ENCODE data around the gene ABCC3.

ABCC3 gene

DNA sequence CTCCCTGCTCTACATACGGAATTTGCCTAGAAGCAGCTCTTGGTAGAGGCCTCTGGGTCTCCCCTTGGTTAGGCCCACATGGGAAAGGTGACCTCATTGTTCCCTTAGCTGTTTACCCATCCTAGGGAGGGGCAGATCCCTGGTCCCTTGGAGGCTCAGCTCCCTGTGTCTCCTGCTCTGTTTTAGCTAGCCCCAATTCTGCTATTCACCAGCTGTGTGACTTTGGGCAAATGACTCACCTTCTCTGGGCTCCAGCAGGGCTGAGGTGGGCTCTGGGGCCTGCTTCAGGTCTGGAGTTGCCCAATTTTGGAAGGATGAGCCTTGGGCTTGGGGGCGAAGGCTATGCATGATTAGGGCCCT is 3.9 kb downstream of the ABCC3 start:
- Histone ChIP-seq H3K4me1 (ENCODE audit: control insufficient read depth, insufficient read depth, low read length) (peaks cover 4% of the 10 kb centered on the region; the same call in 1 of the 2 replicates), H3K27me3 (ENCODE audit: control insufficient read depth, insufficient read depth, low read length) (peaks cover 34% of the 10 kb centered on the region), H3K4me3 (ENCODE audit: low read depth, low read length) (no peak overlapping the region), H3K27ac (ENCODE audit: low read depth, low read length) (no peak overlapping the region), H3K9me3 (ENCODE audit: control insufficient read depth, insufficient read depth, low read length) (no peaks in the 10 kb centered on the region), H3K9ac (ENCODE audit: low read depth, low read length) (no peak overlapping the region), H3K36me3 (ENCODE audit: control insufficient read depth, insufficient read depth, low read length) (no peaks in the 10 kb centered on the region)

DNA sequence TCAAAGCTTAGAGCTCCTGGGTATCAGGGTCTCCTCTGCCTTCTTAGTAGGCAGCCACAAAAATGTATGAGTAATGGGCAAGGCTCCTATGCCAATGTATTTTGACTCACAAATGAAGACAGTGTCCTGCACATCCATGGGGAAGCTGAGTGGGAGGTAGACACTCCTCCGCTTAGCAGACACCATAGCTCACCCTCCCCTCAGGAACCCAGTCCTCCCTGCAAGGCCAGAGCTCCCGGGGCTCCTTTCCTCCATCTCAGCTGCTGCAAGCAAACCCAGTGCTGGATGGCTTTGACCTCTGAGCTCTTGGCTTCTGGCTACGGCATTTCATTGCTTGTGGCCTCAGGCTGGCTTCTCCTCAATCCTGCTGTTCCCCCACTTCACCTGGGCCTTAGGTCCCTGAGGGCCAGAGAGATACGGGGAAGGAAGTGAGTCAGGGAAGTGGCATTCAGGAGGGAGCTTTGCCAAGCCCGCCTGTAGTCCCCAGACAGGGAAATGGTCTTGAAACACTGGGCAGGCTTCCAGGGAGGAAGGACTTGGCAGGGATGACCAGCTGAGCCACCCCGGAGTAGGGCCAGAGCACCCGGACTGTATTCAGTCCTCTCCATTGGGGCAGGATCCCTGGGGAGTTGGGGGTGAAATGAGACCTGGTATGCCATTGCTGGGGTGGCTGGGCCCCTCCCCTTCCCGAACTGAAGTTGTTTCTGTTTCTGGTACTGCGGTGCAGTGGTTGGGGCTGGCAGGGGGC is 4.5 kb downstream of the ABCC3 start:
- Histone ChIP-seq H3K4me3 (ENCODE audit: low read depth, low read length) (no peak overlapping the region), H3K4me1 (ENCODE audit: control insufficient read depth, insufficient read depth, low read length) (peaks cover 4% of the 10 kb centered on the region; the same call in 1 of the 2 replicates), H3K27me3 (ENCODE audit: control insufficient read depth, insufficient read depth, low read length) (peaks cover 29% of the 10 kb centered on the region), H3K9ac (ENCODE audit: low read depth, low read length) (no peak overlapping the region), H3K36me3 (ENCODE audit: control insufficient read depth, insufficient read depth, low read length) (no peaks in the 10 kb centered on the region), H3K9me3 (ENCODE audit: control insufficient read depth, insufficient read depth, low read length) (no peaks in the 10 kb centered on the region), H3K27ac (ENCODE audit: low read depth, low read length) (no peak overlapping the region)

DNA sequence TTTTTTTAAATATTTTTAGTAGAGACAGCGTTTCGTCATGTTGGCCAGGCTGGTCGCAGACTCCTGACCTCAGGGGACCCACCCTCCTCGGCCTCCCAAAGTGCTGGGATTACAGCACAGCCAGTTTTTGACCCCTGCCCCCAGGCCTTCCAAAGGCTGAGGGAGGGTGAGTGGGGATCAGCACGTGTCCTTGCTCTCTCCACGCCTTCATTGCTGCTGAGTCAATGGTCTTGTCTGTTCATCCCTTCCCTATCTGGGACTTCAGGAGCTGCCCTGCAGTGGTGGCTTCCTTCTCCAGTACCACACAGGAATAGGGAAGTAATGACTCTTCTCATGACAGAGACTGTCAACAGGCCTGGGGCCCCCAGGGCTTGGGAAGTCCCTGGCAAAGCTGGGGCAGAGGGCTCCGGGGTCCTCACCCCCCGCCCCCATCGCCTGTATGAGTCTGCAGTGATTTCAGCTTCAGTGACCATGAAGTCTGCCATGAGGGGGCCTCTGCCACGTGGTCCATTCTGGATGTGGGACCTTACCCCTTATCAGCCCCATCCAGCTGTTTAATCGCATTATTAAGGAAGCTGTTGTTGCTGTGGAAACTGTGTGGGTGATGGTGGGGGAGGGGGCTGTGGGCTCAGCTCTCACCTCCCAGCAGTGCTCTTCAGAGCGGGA is 6.1 kb downstream of the ABCC3 start:
- Histone ChIP-seq H3K4me3 (ENCODE audit: low read depth, low read length) (no peak overlapping the region), H3K4me1 (ENCODE audit: control insufficient read depth, insufficient read depth, low read length) (peaks cover 4% of the 10 kb centered on the region; the same call in 1 of the 2 replicates), H3K27me3 (ENCODE audit: control insufficient read depth, insufficient read depth, low read length) (peaks cover 12% of the 10 kb centered on the region), H3K36me3 (ENCODE audit: control insufficient read depth, insufficient read depth, low read length) (no peaks in the 10 kb centered on the region), H3K9me3 (ENCODE audit: control insufficient read depth, insufficient read depth, low read length) (no peaks in the 10 kb centered on the region), H3K27ac (ENCODE audit: low read depth, low read length) (no peak overlapping the region), H3K9ac (ENCODE audit: low read depth, low read length) (no peak overlapping the region)

DNA sequence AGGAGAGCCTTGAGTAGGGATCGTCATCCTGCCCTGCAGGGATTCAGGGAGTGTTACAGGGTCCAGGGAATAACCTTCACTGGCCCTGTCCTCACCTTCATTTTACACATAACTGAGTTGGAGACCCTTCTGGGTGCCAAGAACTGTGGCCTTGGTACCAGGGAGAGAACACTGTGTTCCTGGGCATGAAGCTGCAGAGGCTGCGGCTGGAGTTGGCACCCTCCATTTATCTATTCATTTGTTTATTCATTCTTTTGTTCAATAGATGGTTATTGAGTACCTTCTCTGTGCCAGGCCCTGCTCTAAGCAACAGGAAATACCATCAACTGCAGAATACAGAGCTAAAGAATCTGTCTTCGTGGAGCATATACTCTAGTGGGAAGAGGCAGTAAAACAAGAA is 6.7 kb downstream of the ABCC3 start:
- Histone ChIP-seq H3K4me3 (ENCODE audit: low read depth, low read length) (no peak overlapping the region), H3K9me3 (ENCODE audit: control insufficient read depth, insufficient read depth, low read length) (no peaks in the 10 kb centered on the region), H3K36me3 (ENCODE audit: control insufficient read depth, insufficient read depth, low read length) (no peaks in the 10 kb centered on the region), H3K4me1 (ENCODE audit: control insufficient read depth, insufficient read depth, low read length) (peaks cover 4% of the 10 kb centered on the region; the same call in 1 of the 2 replicates), H3K9ac (ENCODE audit: low read depth, low read length) (no peak overlapping the region), H3K27ac (ENCODE audit: low read depth, low read length) (no peak overlapping the region), H3K27me3 (ENCODE audit: control insufficient read depth, insufficient read depth, low read length) (peaks cover 7% of the 10 kb centered on the region)

DNA sequence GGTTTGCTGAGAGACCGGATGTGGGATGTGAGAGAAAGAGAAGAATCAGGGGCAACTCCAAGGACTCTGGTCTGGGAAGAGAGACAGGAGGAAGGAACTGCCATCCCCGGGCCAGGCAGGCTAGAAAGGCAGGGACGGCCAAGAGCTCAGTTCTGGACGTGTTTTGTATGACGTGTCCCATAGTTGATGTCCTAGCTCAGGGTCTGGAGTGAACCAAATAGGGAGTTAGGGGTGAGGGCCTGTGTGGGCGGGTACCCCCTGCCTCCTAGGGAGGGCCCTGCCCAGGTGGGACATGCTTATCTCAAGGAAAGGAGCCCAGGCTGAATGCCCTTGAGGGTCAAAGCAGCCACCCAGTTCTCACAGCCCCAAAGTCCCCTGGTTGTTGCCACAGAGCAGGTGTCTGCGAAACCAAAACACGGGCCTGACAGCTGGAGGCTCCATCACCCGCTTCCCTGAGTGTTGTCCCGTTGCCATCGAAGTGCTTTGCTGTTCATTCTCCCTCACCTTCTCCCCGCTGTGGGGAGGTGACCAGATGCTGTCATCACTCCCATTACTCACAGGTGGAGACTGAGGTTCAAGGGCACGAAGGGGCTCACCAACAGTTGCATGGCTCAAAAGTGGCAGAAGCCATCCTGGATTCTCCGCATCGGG is 7.5 kb downstream of the ABCC3 start:
- no peaks in the 10 kb centered on the region for H3K27me3 ChIP-seq (ENCODE audit: control insufficient read depth, insufficient read depth, low read length)
- H3K9me3 ChIP-seq (ENCODE audit: control insufficient read depth, insufficient read depth, low read length) = no peaks in the 10 kb centered on the region
- H3K4me1 ChIP-seq (ENCODE audit: control insufficient read depth, insufficient read depth, low read length) = peaks cover 4% of the 10 kb centered on the region; the same call in 1 of the 2 replicates
- no peak overlapping the region for H3K9ac ChIP-seq (ENCODE audit: low read depth, low read length)
- H3K27ac ChIP-seq (ENCODE audit: low read depth, low read length) = no peak overlapping the region
- no peaks in the 10 kb centered on the region for H3K36me3 ChIP-seq (ENCODE audit: control insufficient read depth, insufficient read depth, low read length)
- H3K4me3 ChIP-seq (ENCODE audit: low read depth, low read length) = no peak overlapping the region

DNA sequence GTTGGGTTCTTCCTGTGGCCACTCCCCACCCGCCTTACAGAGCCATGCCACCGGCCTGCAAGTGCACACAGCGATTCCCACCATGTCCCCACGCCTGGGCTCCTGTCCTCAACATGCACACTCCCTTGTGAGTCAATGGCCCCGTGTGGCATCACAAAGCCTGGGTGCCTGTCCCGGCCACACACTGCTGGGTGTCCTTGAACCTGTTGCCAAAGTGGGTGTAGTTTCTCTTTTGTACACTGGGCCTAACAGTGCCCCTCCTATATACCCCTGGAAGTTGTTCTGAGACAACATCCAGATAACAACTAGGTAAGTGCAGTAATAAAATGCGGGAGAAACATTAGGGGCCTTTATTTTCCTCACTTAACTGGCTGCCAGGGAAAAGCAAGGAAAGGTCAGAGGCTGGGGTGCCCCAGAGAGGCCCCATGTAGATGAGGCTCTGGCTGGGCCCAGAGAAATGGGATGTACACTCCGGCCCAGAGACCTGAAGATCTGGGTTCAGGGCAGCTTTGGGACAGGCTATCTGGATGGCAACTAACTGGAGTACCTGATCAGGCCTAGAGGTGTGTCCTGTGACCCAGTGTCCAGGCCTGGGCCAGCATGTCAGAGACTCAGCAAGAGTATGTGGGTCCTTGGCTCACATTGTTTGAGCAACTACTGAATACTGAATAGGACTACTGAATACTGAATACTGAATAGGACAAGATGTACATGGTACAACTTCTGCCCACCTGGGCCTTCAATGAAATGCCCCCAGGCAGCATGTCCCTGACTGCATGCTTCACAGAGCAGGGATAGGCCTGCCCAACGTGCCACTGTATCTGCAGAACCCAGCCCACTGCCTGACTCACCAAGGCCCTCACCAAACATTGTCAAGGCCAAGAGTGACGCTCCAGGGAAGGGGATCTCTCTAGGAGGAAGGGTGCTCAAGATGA is 8.3 kb downstream of the ABCC3 start:
- H3K9me3 ChIP-seq (ENCODE audit: control insufficient read depth, insufficient read depth, low read length) = no peaks in the 10 kb centered on the region
- H3K27ac ChIP-seq (ENCODE audit: low read depth, low read length) = no peak overlapping the region
- no peaks in the 10 kb centered on the region for H3K27me3 ChIP-seq (ENCODE audit: control insufficient read depth, insufficient read depth, low read length)

DNA sequence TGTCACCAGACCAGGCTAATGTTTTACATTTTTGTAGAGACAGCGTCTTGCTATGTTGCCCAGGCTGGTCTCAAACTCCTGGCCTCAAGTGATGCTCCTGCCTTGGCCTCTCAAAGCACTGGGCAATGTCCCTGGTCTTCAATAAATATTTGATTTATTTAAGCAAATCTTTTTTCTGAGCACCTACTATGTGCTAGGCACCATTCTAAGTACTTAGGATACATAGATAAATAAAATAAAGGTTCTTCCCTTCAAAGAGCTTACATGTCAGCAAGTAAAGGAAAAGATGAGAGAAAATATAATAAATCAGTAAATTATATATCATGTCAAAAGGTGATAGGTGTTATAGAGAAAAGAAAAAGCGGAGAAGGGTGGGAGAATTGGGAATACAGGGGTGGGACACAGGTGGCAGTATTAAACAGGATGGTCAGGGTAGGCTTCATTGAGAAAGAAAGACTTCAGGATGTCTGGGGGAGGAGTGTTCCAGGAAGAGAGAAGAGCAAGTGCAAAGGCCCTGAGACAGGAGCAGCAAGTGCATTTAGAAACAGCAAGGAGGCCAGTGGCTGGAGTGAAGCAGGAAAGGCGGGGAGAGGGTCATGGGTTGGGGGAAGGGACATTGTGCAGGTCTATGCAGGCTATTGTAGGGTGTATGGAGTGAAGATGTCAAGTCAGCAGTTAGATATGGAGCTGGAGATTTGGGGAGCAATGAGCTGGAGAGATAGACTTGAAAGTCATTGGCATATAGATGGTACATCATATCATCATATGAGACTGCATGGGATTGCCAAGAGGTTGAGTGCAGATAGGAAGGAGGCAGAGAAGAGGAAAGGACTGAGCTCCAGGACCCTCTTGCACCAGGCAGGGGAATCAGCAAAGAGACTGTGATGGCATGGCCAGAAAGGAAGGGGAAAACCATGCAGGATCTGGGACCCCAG is 11.3 kb downstream of the ABCC3 start:
- Histone ChIP-seq H3K4me1 (ENCODE audit: control insufficient read depth, insufficient read depth, low read length) (peaks cover 4% of the 10 kb centered on the region; the same call in 1 of the 2 replicates), H3K36me3 (ENCODE audit: control insufficient read depth, insufficient read depth, low read length) (no peaks in the 10 kb centered on the region), H3K27ac (ENCODE audit: low read depth, low read length) (no peak overlapping the region), H3K9ac (ENCODE audit: low read depth, low read length) (no peak overlapping the region), H3K9me3 (ENCODE audit: control insufficient read depth, insufficient read depth, low read length) (no peaks in the 10 kb centered on the region), H3K4me3 (ENCODE audit: low read depth, low read length) (no peak overlapping the region), H3K27me3 (ENCODE audit: control insufficient read depth, insufficient read depth, low read length) (no peaks in the 10 kb centered on the region)

More for the DNA sequence above, 8.3 kb downstream of the ABCC3 start:
- H3K9ac ChIP-seq (ENCODE audit: low read depth, low read length) = no peak overlapping the region
- H3K36me3 ChIP-seq (ENCODE audit: control insufficient read depth, insufficient read depth, low read length) = no peaks in the 10 kb centered on the region
- H3K4me1 ChIP-seq (ENCODE audit: control insufficient read depth, insufficient read depth, low read length) = peaks cover 4% of the 10 kb centered on the region; the same call in 1 of the 2 replicates
- no peak overlapping the region for H3K4me3 ChIP-seq (ENCODE audit: low read depth, low read length)

DNA sequence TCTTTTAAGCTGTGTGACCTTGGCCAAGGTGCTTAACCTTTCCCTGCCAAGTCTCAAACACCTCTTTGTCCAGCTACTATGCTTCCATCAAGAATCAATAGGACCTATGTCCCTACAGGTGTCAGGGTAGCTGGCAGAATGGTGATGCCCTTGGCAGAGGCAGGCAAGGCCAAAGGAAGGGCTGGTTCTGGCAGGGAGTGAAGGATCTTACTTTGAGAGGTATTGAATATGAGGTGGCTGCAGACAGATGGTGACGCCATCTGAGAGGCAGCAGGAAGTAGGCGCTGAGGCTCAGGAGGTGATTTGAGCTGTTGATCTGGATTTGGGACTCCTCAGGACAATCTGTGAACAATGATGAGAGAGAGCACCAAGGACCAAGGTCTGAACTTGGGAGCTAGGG is 12.5 kb downstream of the ABCC3 start:
- Histone ChIP-seq H3K9me3 (ENCODE audit: control insufficient read depth, insufficient read depth, low read length) (no peaks in the 10 kb centered on the region), H3K27ac (ENCODE audit: low read depth, low read length) (no peak overlapping the region), H3K9ac (ENCODE audit: low read depth, low read length) (no peak overlapping the region), H3K4me3 (ENCODE audit: low read depth, low read length) (no peak overlapping the region), H3K4me1 (ENCODE audit: control insufficient read depth, insufficient read depth, low read length) (no peaks in the 10 kb centered on the region), H3K27me3 (ENCODE audit: control insufficient read depth, insufficient read depth, low read length) (no peaks in the 10 kb centered on the region), H3K36me3 (ENCODE audit: control insufficient read depth, insufficient read depth, low read length) (no peaks in the 10 kb centered on the region)

DNA sequence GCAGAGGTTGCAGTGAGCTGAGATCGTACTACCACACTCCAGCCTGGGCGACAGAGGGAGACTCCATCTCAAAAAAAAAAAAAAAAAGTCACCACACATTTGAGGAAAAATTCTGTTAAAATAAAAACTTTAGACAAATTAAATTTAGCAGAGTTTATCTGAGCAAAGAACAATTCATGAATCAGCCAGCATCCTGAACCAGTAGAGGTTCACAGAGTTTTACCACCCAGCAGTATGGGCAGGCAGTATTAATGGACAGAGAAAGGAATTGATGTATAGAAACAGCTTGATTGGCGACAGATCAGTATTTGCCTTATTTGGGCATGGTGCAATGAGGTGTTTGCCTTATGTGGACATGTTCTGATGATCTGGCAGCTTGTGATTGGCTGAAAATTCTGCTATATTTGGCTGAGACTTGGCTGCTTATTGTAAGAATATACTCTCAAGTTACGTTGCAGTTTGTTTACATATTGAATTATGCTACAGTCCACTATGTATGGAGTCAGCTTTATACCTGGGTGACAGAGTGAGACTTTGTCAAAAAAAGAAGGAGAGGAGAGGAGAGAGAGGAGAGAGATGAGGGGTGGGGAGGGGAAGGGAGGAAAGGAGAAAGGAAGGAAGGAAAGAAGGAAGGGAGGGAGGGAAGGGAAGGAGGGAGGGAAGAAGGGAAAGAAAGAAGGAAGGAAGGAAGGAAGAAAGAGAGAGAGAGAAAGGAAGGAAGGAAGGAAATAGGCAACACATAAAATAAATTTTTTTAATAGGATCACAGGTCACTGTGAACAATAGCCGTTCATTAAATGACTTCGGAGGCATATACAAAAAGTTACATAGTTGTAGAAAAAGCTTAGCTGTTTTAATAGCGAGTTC is 14.6 kb downstream of the ABCC3 start:
- Histone ChIP-seq H3K9me3 (ENCODE audit: control insufficient read depth, insufficient read depth, low read length) (no peaks in the 10 kb centered on the region), H3K27me3 (ENCODE audit: control insufficient read depth, insufficient read depth, low read length) (no peaks in the 10 kb centered on the region), H3K36me3 (ENCODE audit: control insufficient read depth, insufficient read depth, low read length) (no peaks in the 10 kb centered on the region), H3K4me1 (ENCODE audit: control insufficient read depth, insufficient read depth, low read length) (no peaks in the 10 kb centered on the region), H3K27ac (ENCODE audit: low read depth, low read length) (no peak overlapping the region), H3K4me3 (ENCODE audit: low read depth, low read length) (no peak overlapping the region), H3K9ac (ENCODE audit: low read depth, low read length) (no peak overlapping the region)

Data from HUES48 (cell line).